GM12892 (cell line): ENCODE results near the gene HYAL3.

Experiments
- DNase-seq: peaks from one replicate; pipeline ENCODE4 v3.0.0; 2011; ENCODE audit not compliant: insufficient read length
- FAIRE-seq: peaks from 2 replicates; lab custom pipeline; 2011; peaks lifted over from hg19 to GRCh38; lab: Jason Lieb, UNC
- POLR2A ChIP-seq: IDR thresholded peaks from 2 replicates; pipeline ENCODE4 v1.6.1; 2011; ENCODE audit warnings: low read depth, low read length, control low read depth
- POLR2AphosphoS5 ChIP-seq: IDR thresholded peaks from 2 replicates; pipeline ENCODE4 v1.6.1; 2011; ENCODE audit warnings: low read depth, low read length, control low read depth
- TAF1 ChIP-seq: IDR thresholded peaks from 2 replicates; pipeline ENCODE4 v1.6.1; 2011; ENCODE audit warnings: low read depth, mild to moderate bottlenecking, control low read depth, low read length, borderline replicate concordance

Gene HYAL3

GRCh38 chr3:50302095-50303012 is 3.1 kb upstream of the HYAL3 start:
- no peak for DNase-seq
- FAIRE-seq: no peak

GRCh38 chr3:50300681-50301254 is 1.6 kb upstream of the HYAL3 start:
- TF ChIP-seq POLR2A (no peak), TAF1 (no peak)
- no peak for FAIRE-seq
- no peak for DNase-seq

More at GRCh38 chr3:50302095-50303012, 3.1 kb upstream of the HYAL3 start:
- TF ChIP-seq TAF1: no peak
- no peak for TF ChIP-seq POLR2AphosphoS5
- no peak for TF ChIP-seq POLR2A

DNA sequence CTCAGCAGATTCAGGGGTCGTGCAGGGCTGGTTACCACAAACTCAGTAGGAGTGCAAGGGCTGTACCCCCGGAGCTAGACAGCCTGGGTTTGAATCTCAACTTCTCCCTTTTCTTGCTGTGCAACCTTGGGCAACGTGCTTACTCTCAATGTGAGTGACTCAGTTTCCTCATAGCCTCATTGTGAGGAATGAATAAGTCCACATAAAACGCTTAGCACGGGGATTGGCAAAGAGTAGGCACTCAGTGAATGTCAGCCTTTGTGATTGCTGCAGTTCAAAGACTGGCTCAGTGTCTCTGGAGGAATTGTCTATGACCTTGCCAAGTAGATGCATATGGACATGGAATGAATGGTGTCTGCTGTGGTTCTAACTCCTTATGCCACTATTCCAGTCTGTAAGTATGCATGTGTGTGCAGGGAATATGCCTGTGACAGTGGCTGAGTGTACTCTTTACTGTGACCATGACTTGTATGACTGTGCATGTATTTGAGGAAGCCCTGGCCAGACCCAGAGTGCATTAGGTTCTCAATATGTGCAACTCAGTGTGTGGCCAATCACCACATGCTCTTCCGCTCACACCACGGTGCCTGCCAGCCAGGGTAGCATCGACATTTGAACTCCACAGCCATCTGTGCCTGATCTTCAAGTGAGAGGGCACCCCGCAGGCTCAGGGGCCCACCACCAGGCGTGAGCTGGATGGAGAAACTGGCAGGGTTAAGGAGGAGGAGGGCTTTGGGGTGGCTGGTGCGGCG is 900 bp upstream of the HYAL3 start:
- DNase-seq: no peak
- TF ChIP-seq TAF1: no peak
- no peak for TF ChIP-seq POLR2AphosphoS5
- TF ChIP-seq POLR2A: peak; percentile 37
- peak; percentile 33 for FAIRE-seq

GRCh38 chr3:50299638-50299928 is 378 bp upstream of the HYAL3 start:
- FAIRE-seq (no peak), DNase-seq (no peak)
- no peak for TF ChIP-seq POLR2AphosphoS5
- TF ChIP-seq POLR2A: no peak

DNA sequence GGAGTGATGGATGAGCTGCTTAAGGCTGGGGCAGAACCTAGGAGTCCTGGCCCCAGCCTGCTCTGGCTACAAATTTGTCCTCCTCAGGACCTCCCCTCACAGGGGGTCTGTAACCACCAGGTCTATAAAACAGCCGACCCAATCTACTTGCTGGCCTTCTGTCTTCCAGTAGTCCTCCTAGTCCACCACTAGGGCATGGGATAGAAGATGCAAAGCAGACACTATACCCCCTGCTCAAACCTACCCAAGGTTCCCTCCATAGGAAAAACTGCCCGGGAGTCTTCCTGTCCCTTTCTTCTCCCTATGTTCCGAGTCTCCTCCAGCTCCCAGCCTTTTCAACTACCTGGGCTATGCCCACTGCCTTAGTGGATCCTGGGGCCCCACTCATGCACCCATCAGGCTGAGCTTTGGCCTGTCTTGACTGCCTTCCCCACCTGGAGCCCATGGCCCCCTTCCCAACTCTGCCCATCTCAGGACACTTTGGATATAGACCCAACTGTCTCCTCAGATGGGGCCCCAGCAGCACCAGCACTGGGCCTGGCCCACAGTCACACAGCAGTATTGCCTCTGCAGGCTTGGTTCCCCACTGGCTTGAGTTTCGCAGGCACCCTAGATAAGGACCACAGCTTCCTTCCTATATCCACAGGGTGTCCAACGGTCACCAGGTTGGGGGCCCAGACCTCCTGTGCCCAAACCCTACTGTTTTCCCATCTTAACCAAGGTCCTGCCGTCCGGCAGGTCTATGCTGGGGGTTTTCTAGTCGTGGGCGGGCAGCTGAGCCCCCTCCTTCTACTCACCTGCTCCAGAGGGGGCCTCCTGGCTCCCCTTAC is 1.1 kb downstream of the HYAL3 start:
- FAIRE-seq (peak; percentile 57), DNase-seq (no peak)
- TF ChIP-seq POLR2A (no peak), POLR2AphosphoS5 (no peak), TAF1 (no peak)

DNA sequence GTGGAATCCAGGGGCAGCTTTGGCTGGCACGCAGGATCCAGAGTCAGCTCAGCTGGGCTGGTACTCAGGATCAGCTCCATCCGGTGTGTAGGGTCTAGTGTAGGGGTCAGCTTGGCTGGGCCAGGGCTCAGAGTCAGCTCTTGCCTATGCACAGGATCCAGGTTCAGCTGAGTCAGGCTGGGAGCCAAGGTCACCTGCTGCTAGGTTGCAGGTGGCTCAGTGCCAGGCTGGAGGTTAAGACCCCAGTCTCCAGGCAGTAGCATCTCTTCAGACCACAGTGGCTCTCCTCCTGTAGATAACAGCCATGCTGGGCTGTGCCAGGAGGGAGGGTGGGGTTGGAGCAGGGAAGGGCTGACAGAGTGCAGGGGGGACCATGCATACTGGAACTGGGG is 1.8 kb downstream of the HYAL3 start:
- DNase-seq: no peak
- no peak for TF ChIP-seq POLR2A
- no peak for TF ChIP-seq POLR2AphosphoS5
- TF ChIP-seq TAF1: no peak
- no peak for FAIRE-seq

GRCh38 chr3:50296721-50297383 is 2.4 kb downstream of the HYAL3 start:
- TF ChIP-seq POLR2A (no peak), POLR2AphosphoS5 (no peak), TAF1 (no peak)
- no peak for FAIRE-seq
- DNase-seq: no peak

DNA sequence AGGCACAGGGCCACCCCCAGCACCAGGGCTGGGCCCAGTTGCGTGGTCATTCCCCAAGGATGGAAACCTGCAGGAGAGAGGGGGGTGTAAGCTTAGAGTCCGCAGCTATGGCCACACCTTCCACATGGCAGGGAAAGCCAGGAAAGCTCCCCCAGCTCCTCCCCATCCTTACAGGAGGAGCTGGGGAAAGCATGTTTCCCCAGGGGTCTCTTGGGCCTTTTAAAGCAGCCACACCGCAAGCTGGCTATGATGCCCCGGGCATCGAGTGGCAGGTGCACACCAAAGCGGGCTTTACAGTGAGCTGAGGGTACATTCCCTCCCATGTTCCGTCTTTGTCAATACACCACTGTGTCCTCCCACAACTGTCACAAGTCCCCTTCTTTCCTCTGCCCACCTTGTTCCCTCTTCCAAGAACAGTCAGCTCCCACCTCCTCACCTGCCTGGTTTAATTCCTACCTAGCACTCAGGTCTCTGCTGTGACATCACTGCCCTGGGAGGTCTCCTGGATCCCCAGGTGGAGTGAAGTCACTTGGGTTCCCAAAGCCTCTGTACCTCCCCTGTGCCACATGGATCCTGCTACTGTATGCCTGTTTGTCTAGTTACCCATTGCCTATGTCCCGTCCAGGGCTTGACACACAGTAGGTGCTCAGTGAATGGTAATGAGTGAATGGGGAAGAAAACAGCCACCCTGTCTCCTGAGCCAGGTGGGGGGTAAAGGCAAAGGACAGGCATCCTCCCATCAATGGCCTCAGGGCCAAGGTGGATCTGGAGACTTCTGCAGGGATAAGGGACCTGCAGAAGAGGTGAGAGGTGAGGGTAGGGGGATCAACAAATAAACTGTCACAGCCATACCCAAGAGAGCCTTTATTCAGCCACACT is 3.4 kb downstream of the HYAL3 start:
- no peak for TF ChIP-seq POLR2AphosphoS5
- no peak for FAIRE-seq

DNA sequence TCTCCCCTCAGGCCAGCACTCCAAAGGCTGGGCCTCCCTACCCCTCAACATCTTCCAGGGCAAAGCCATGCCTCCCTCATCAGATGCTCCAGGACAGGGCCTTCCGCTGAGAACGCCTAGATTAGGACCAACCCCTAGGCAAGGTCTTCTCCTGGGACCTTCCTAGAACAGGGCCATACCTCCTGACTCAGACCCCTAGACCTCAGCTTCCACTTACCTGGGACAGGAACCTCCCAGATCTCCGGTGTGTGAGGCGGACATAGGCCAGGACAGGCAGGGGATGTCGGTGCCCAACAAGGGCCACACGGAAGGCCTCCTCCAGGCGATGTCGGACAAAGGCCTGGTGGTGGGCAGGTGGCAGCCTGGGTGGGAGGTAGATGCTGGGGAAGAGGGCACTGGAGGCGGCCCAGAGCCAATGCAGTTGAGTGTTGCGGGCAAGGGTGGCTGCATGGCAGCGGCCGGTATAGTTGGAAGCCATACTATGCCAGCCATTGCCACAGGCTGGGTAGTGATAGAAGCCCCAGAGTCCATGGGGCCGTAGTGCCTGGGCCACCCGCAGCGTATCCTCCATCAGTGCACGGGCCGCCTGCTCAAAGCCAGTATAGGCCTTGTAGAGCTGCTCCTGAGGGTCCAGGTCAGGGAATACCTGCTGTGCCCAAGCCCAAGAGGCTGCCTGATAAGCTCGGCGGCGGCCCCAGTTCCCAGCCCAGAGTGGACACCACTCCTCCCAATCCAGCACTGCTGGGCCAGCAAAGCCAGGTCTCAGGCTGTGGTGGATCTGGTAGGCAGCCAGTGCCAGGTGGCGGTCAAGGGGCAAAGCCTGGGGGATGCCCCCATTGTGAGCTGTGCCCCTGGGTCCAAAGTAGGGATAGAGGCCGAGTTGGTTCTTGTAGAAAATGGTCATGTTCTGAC is 4.5 kb downstream of the HYAL3 start:
- TF ChIP-seq TAF1 (no peak), POLR2AphosphoS5 (no peak), POLR2A (no peak)
- no peak for FAIRE-seq
- DNase-seq: no peak

More for the DNA sequence above, 3.4 kb downstream of the HYAL3 start:
- no peak for DNase-seq
